ENCODE measurements around the gene PIEZO2. TPM values are rescaled to one million over a fixed set of nuclear protein-coding genes. Genes with fewer than 3 reads are reported as not detected.

The PIEZO2 gene
- total and polyA plus RNA-seq, 2 of the 8 experiments (the other 6 are each of a cell fraction or from before 2014, with no cell fraction given) = 4.7 to 16.5 TPM

DNA sequence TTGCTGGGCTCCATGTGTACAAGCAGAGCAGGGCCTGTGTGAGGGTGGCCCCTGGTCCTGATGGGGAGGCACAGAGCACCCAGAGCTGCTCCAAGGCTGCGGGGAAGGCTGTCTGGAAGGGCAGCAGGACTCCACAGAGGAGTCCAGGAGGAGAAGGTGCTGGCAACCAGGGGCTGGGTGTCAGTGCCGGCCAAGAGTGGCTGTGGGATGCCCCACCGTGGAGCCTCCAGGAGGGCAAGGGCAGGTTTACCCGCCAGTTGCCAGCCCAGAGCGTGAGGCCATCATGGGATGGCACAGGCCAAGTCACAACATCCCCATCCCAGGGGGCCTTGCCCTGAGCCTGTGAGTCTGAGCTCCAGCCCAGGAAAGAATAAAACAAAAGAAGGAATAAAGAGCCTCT lies 381.7 kb downstream of the PIEZO2 start:
- H3K79me2 ChIP-seq (ENCODE audit: control insufficient read depth in 1 of 2, insufficient read depth in 2 of 2, low read length in 2 of 2) = no peaks in the 10 kb centered on the region
- no peaks in the 10 kb centered on the region for H3K9me3 ChIP-seq (ENCODE audit: insufficient read depth in 2 of 2, low read depth in 1 of 2, low read length in 1 of 2)
- no peaks in the 10 kb centered on the region for H3K27me3 ChIP-seq (replicated peaks in 1 of 4; ENCODE audit: control insufficient read depth in 3 of 4, extremely low read depth in 1 of 4, insufficient read depth in 3 of 4, low read length in 3 of 4)
- H2BK120ac ChIP-seq (replicated peaks; ENCODE audit: low read depth, low read length) = no peak overlapping the region
- 86% methylated on average over 5 of the region's 5 CpGs; no CpG with 5 or more reads in 1 of the 2 experiments for WGBS, 2 experiments (ENCODE audit: extremely low coverage in 1 of 2, insufficient coverage in 1 of 2, insufficient read length in 1 of 2, insufficient replicate concordance in 2 of 2, low coverage in 1 of 2, low lambda C conversion rate in 2 of 2, missing lambda C conversion rate in 1 of 2)
- FAIRE-seq = no peak
- H3K4me3 ChIP-seq (ENCODE audit: extremely low read depth in 1 of 4, insufficient read depth in 2 of 4, low read depth in 3 of 4, low read length in 4 of 4) = no peak overlapping the region
- H2BK12ac ChIP-seq (ENCODE audit: low read depth, low read length) = no peak overlapping the region
- no peaks in the 10 kb centered on the region for H3K4me1 ChIP-seq (replicated peaks in 1 of 4; ENCODE audit: control insufficient read depth in 3 of 4, insufficient read depth in 4 of 4, low read length in 3 of 4)
- POLR2A ChIA-PET (ENCODE audit: partially characterized antibody) = no interaction called here
- H3K27ac ChIP-seq (ENCODE audit: low read depth, low read length) = no peak overlapping the region
- CTCF ChIA-PET (ENCODE audit: partially characterized antibody) = interaction anchor here (1.1 to 2.8 kb wide), 2 partner anchors 19 to 33 kb away, joined by 3 to 6 read pairs; no protein-coding TSS in a partner anchor
- H3K56ac ChIP-seq (replicated peaks; ENCODE audit: insufficient read length, low read depth, low read length) = no peak overlapping the region
- no peak overlapping the region for H4K5ac ChIP-seq (ENCODE audit: insufficient read length, low read depth, low read length)
- H4K91ac ChIP-seq (replicated peaks; ENCODE audit: insufficient read length, low read length) = no peak overlapping the region
- H4K20me1 ChIP-seq (replicated peaks in 1 of 2; ENCODE audit: control insufficient read depth in 1 of 2, insufficient read depth in 2 of 2, low read length in 2 of 2) = no peaks in the 10 kb centered on the region
- H3K14ac ChIP-seq (ENCODE audit: insufficient read length) = no peak overlapping the region
- no peaks in the 10 kb centered on the region for H3K23me2 ChIP-seq (ENCODE audit: low read depth, low read length)
- H2AK5ac ChIP-seq (ENCODE audit: low read depth, low read length) = no peak overlapping the region
- no peak overlapping the region for H3K23ac ChIP-seq (ENCODE audit: insufficient read length)
- H2BK15ac ChIP-seq (ENCODE audit: low read length) = no peak overlapping the region
- H3K79me1 ChIP-seq (ENCODE audit: low read depth, low read length) = no peaks in the 10 kb centered on the region
- H3K4ac ChIP-seq (replicated peaks; ENCODE audit: insufficient read length, low read depth, low read length) = no peak overlapping the region
- H3K4me2 ChIP-seq (ENCODE audit: insufficient read depth in 1 of 2, low read depth in 2 of 2, low read length in 2 of 2) = no peak overlapping the region
- no peak overlapping the region for H2BK5ac ChIP-seq (ENCODE audit: low read depth, low read length)
- no peak overlapping the region for H3K18ac ChIP-seq (ENCODE audit: extremely low read depth, low read length)
- no peak overlapping the region for H2AFZ ChIP-seq (ENCODE audit: low read length)
- H3K9ac ChIP-seq (replicated peaks in 1 of 4; ENCODE audit: extremely low read depth in 1 of 4, low read depth in 3 of 4, low read length in 3 of 4) = no peak overlapping the region
- no peak overlapping the region for H4K8ac ChIP-seq (ENCODE audit: extremely low read depth, insufficient read depth, low read length)
- no peak overlapping the region for H2BK20ac ChIP-seq (ENCODE audit: low read length)
- no peaks in the 10 kb centered on the region for H3K36me3 ChIP-seq (ENCODE audit: control insufficient read depth in 2 of 4, insufficient read depth in 4 of 4, low read length in 3 of 4)
- DNase-seq (ENCODE audit: low read depth in 1 of 2, low spot score in 2 of 2) = no peak
- no peak for TF ChIP-seq FOSL1 (IDR thresholded peaks at IDR 0.05; ENCODE audit: insufficient read depth, low read depth, low read length)
- TF ChIP-seq SIRT6 (IDR thresholded peaks at IDR 0.05; ENCODE audit: low read length) = no peak
- no peak for TF ChIP-seq NRF1 (IDR thresholded peaks at IDR 0.05; ENCODE audit: low read depth, low read length)
- TF ChIP-seq RAD21 (IDR thresholded peaks at IDR 0.05 in 1 of 2, conservative IDR thresholded peaks at IDR 0.05 in 1 of 2; ENCODE audit: low read depth in 2 of 2, low read length in 2 of 2) = no peak
- TF ChIP-seq CHD1 (IDR thresholded peaks at IDR 0.05; ENCODE audit: low read depth, low read length) = no peak
